GM18858 (cell line): ENCODE data around the gene SEMA4C.

Experiments used
- ATAC-seq: cut with Tn5 transposase; IDR thresholded peaks from one replicate; pipeline ENCODE4 v1.9.1; 2021; ENCODE audit not compliant: unreplicated experiment

SEMA4C gene

GRCh38 chr2:96823198-96823597, 46.7 kb downstream of the SEMA4C start:
- ATAC-seq = no peak

GRCh38 chr2:96822786-96823185, 47.1 kb downstream of the SEMA4C start:
- no peak for ATAC-seq

- no peak for ATAC-seq
These were observed 48.7 kb downstream of the SEMA4C start for GRCh38 chr2:96821113-96821675.

- ATAC-seq = no peak
These were observed 49.9 kb downstream of the SEMA4C start for GRCh38 chr2:96819876-96820511.

GRCh38 chr2:96819128-96819875, 50.6 kb downstream of the SEMA4C start:
- ATAC-seq = no peak

GRCh38 chr2:96817882-96818281, 52.0 kb downstream of the SEMA4C start:
- no peak for ATAC-seq

- no peak for ATAC-seq
These were observed 52.8 kb downstream of the SEMA4C start for GRCh38 chr2:96816836-96817702.

GRCh38 chr2:96816127-96816835, 53.6 kb downstream of the SEMA4C start, which contains the start of gene CNNM3:
Gene CNNM3 (plus strand): TSS chr2:96816268. CDS start chr2:96816278, 10 bp downstream.
- peak; percentile 59 for ATAC-seq

- ATAC-seq = no peak
These were observed 54.4 kb downstream of the SEMA4C start for GRCh38 chr2:96815326-96816126.

- no peak for ATAC-seq
These were observed 56.2 kb downstream of the SEMA4C start for GRCh38 chr2:96813656-96814055.

GRCh38 chr2:96811917-96812316, 58.0 kb downstream of the SEMA4C start:
- ATAC-seq = no peak

- ATAC-seq = no peak
These were observed 59.1 kb downstream of the SEMA4C start for GRCh38 chr2:96810783-96811192.

- ATAC-seq = no peak
These were observed 59.7 kb downstream of the SEMA4C start for GRCh38 chr2:96809951-96810782.
